T-helper 22 cell (primary cell): Measurements from ENCODE around the gene ADGRB3.
"Not testable (repeated sequence)": the region's sequence is repeated elsewhere in the genome, so short reads cannot be mapped to it uniquely, and the experiment has no call there.

Experiments used
- DNase-seq: peaks from one replicate; pipeline ENCODE4 v3.0.0-alpha.2; 2020; ENCODE audit warnings: low read depth

The ADGRB3 gene

GRCh38 chr6:68649669-68650068, 14.6 kb downstream of the ADGRB3 start:
- DNase-seq, result no peak

GRCh38 chr6:68650142-68650541, 15.1 kb downstream of the ADGRB3 start:
- DNase-seq, result no peak

GRCh38 chr6:68651011-68651985, 16.2 kb downstream of the ADGRB3 start:
- no peak for DNase-seq

- no peak for DNase-seq
Measured at GRCh38 chr6:68652117-68652536, 17.0 kb downstream of the ADGRB3 start.

- no peak for DNase-seq
Measured at GRCh38 chr6:68653074-68653705, 18.1 kb downstream of the ADGRB3 start.

GRCh38 chr6:68653706-68654089, 18.6 kb downstream of the ADGRB3 start:
- DNase-seq, result no peak

- DNase-seq, result no peak
Measured at GRCh38 chr6:68654134-68654533, 19.1 kb downstream of the ADGRB3 start.

- no peak for DNase-seq
Measured at GRCh38 chr6:68655028-68655427, 19.9 kb downstream of the ADGRB3 start.

- DNase-seq, result no peak
Measured at GRCh38 chr6:68657374-68658139, 22.5 kb downstream of the ADGRB3 start.

GRCh38 chr6:68658338-68658737, 23.3 kb downstream of the ADGRB3 start:
- DNase-seq, result no peak

- no peak for DNase-seq
Measured at GRCh38 chr6:68673255-68673654, 38.2 kb downstream of the ADGRB3 start.

- no peak for DNase-seq
Measured at GRCh38 chr6:68675548-68675947, 40.5 kb downstream of the ADGRB3 start.

GRCh38 chr6:68676094-68676493, 41.0 kb downstream of the ADGRB3 start:
- DNase-seq, result not testable (repeated sequence)

- no peak for DNase-seq
Measured at GRCh38 chr6:68677058-68677457, 42.0 kb downstream of the ADGRB3 start.

GRCh38 chr6:68679399-68679798, 44.3 kb downstream of the ADGRB3 start:
- no peak for DNase-seq

GRCh38 chr6:68680264-68680663, 45.2 kb downstream of the ADGRB3 start:
- no peak for DNase-seq

GRCh38 chr6:68689910-68690309, 54.8 kb downstream of the ADGRB3 start:
- no peak for DNase-seq

- no peak for DNase-seq
Measured at GRCh38 chr6:68691120-68691519, 56.0 kb downstream of the ADGRB3 start.

GRCh38 chr6:68693271-68693670, 58.2 kb downstream of the ADGRB3 start:
- DNase-seq, result no peak

- DNase-seq, result no peak
Measured at GRCh38 chr6:68695403-68695802, 60.3 kb downstream of the ADGRB3 start.

- no peak for DNase-seq
Measured at GRCh38 chr6:68695838-68696237, 60.8 kb downstream of the ADGRB3 start.

GRCh38 chr6:68697394-68697793, 62.3 kb downstream of the ADGRB3 start:
- DNase-seq, result no peak

- no peak for DNase-seq
Measured at GRCh38 chr6:68701159-68701558, 66.1 kb downstream of the ADGRB3 start.
